K562 (cell line): ENCODE data around the gene CPLANE2. TPM values are rescaled to one million over a fixed set of nuclear protein-coding genes. Genes with fewer than 3 reads are reported as not detected.

Source experiments
- ARNT ChIP-seq, 2 experiments: fragments of 450-650 bp; IDR thresholded peaks; 2 replicates each; pipeline ENCODE4 v1.6.1; 2016; ENCODE audit warnings: mild to moderate bottlenecking in 1 of 2
- FOXK1 ChIP-seq: sonication (generic); formaldehyde crosslinking; IDR thresholded peaks from 2 replicates; pipeline ENCODE4 v1.8.0; 2022; ENCODE audit warnings: missing genetic modification reagents, mild to moderate bottlenecking, borderline replicate concordance
- HDAC2 ChIP-seq: fragments of 450-650 bp; IDR thresholded peaks from 2 replicates; pipeline ENCODE4 v1.6.1; 2016; ENCODE audit warnings: mild to moderate bottlenecking
- NFIC ChIP-seq: fragments of 450-650 bp; IDR thresholded peaks from 2 replicates; pipeline ENCODE4 v1.6.1; 2017; ENCODE audit warnings: mild to moderate bottlenecking, inconsistent platforms
- PCBP1 ChIP-seq: fragments of 200-400 bp; formaldehyde crosslinking; IDR thresholded peaks from 2 replicates; pipeline ENCODE4 v1.6.1; 2018; ENCODE audit warnings: mild to moderate bottlenecking, low read depth, low read length; ENCODE audit not compliant: poor library complexity, severe bottlenecking
- RBBP5 ChIP-seq: fragments of 200-600 bp; sonication (generic); IDR thresholded peaks from 2 replicates; pipeline ENCODE4 v1.6.1; 2012; ENCODE audit warnings: borderline replicate concordance, mild to moderate bottlenecking, low read length, control low read depth, inconsistent platforms; ENCODE audit not compliant: insufficient read depth, poor library complexity, severe bottlenecking
- ZC3H8 ChIP-seq: fragments of 450-650 bp; IDR thresholded peaks from 2 replicates; pipeline ENCODE4 v1.6.1; 2017
- polyA plus RNA-seq, 8 experiments: library from polyadenylated mRNA; depleted of rRNA in 4 of 8; stranded (reverse) in 5 of 8; unstranded in 3 of 8; fragments of >200 nt; fragmentation: Nextera tagmentation in 2 of 8; fragmentation: Illumina TruSeq in 1 of 8; extraction: Ambion mirVana in 2 of 8; extraction: Trizol in 1 of 8; gene quantifications; 2 replicates each; pipeline versions ENCODE4 v1.2.1 to v1.2.3, GENCODE V29; 2011 to 2014; ENCODE audit warnings: inconsistent platforms in 1 of 8, missing spikeins in 1 of 8
- total RNA-seq, 7 experiments: library from RNA; depleted of rRNA in 6 of 7; stranded (reverse); fragments of >200 nt in 6 of 7; fragmentation: Illumina TruSeq in 2 of 7; extraction: Trizol in 2 of 7; gene quantifications; 2 replicates each; pipeline versions ENCODE4 v1.2.1 to v1.2.3, GENCODE V29; 2011 to 2021; ENCODE audit warnings: low replicate concordance in 1 of 7
- TF ChIP-seq, protein P1 (sequence below): fragments of 450-650 bp; IDR thresholded peaks from 2 replicates; pipeline ENCODE4 v1.6.1; 2016; ENCODE audit warnings: mild to moderate bottlenecking, moderate library complexity
- TF ChIP-seq, protein P2 (sequence below): fragments of 250-450 bp; sonication (Bioruptor Pico); IDR thresholded peaks from 2 replicates; pipeline ENCODE4 v1.4.0; 2020; ENCODE audit warnings: mild to moderate bottlenecking, moderate library complexity

CPLANE2 gene
- total and polyA plus RNA-seq, 9 of the 15 experiments (the other 6 are each of a cell fraction or from before 2014, with no cell fraction given) = 0.17 to 20.9 (median 8.1) TPM

DNA sequence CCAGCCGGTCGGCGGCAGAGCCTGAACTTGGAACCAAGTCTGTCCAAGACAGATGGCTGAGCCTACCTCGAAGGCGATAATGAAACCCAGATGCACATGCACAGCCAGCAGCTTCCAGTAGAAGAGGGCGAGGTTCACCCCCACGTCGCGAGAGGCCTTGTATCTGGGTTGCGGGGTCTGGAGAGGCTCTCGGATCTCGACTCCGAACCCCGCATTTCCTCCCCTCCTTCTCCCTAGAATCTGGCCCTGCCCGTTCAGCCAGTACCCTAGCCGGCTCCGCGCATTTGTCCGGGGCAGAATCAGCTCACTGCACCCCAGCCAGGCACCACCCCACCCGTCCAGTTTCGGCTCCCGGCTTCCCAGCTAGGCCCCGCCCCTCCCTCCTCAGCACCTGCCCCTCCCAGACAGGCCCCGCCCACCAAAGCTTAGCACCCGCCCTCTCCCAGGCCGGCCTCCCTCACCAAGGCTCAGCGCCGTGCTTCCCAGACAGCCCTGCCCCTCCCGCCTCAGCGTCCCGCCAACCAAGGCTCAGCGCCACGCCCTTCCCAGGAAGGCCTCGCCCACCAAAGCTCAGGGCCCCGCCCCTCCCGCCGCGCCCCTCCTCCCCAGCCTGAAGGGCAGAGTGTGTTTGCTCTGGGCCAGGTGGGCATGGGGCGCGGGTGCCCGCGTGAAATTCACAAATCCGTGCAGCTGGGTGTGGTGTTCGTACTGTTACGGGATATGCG, 19.8 kb downstream of the CPLANE2 start (continued):
- TF ChIP-seq, protein P1, sequence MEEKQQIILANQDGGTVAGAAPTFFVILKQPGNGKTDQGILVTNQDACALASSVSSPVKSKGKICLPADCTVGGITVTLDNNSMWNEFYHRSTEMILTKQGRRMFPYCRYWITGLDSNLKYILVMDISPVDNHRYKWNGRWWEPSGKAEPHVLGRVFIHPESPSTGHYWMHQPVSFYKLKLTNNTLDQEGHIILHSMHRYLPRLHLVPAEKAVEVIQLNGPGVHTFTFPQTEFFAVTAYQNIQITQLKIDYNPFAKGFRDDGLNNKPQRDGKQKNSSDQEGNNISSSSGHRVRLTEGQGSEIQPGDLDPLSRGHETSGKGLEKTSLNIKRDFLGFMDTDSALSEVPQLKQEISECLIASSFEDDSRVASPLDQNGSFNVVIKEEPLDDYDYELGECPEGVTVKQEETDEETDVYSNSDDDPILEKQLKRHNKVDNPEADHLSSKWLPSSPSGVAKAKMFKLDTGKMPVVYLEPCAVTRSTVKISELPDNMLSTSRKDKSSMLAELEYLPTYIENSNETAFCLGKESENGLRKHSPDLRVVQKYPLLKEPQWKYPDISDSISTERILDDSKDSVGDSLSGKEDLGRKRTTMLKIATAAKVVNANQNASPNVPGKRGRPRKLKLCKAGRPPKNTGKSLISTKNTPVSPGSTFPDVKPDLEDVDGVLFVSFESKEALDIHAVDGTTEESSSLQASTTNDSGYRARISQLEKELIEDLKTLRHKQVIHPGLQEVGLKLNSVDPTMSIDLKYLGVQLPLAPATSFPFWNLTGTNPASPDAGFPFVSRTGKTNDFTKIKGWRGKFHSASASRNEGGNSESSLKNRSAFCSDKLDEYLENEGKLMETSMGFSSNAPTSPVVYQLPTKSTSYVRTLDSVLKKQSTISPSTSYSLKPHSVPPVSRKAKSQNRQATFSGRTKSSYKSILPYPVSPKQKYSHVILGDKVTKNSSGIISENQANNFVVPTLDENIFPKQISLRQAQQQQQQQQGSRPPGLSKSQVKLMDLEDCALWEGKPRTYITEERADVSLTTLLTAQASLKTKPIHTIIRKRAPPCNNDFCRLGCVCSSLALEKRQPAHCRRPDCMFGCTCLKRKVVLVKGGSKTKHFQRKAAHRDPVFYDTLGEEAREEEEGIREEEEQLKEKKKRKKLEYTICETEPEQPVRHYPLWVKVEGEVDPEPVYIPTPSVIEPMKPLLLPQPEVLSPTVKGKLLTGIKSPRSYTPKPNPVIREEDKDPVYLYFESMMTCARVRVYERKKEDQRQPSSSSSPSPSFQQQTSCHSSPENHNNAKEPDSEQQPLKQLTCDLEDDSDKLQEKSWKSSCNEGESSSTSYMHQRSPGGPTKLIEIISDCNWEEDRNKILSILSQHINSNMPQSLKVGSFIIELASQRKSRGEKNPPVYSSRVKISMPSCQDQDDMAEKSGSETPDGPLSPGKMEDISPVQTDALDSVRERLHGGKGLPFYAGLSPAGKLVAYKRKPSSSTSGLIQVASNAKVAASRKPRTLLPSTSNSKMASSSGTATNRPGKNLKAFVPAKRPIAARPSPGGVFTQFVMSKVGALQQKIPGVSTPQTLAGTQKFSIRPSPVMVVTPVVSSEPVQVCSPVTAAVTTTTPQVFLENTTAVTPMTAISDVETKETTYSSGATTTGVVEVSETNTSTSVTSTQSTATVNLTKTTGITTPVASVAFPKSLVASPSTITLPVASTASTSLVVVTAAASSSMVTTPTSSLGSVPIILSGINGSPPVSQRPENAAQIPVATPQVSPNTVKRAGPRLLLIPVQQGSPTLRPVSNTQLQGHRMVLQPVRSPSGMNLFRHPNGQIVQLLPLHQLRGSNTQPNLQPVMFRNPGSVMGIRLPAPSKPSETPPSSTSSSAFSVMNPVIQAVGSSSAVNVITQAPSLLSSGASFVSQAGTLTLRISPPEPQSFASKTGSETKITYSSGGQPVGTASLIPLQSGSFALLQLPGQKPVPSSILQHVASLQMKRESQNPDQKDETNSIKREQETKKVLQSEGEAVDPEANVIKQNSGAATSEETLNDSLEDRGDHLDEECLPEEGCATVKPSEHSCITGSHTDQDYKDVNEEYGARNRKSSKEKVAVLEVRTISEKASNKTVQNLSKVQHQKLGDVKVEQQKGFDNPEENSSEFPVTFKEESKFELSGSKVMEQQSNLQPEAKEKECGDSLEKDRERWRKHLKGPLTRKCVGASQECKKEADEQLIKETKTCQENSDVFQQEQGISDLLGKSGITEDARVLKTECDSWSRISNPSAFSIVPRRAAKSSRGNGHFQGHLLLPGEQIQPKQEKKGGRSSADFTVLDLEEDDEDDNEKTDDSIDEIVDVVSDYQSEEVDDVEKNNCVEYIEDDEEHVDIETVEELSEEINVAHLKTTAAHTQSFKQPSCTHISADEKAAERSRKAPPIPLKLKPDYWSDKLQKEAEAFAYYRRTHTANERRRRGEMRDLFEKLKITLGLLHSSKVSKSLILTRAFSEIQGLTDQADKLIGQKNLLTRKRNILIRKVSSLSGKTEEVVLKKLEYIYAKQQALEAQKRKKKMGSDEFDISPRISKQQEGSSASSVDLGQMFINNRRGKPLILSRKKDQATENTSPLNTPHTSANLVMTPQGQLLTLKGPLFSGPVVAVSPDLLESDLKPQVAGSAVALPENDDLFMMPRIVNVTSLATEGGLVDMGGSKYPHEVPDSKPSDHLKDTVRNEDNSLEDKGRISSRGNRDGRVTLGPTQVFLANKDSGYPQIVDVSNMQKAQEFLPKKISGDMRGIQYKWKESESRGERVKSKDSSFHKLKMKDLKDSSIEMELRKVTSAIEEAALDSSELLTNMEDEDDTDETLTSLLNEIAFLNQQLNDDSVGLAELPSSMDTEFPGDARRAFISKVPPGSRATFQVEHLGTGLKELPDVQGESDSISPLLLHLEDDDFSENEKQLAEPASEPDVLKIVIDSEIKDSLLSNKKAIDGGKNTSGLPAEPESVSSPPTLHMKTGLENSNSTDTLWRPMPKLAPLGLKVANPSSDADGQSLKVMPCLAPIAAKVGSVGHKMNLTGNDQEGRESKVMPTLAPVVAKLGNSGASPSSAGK = peak; percentile 94
- peak; percentile 39 for TF ChIP-seq PCBP1
- TF ChIP-seq HDAC2 = peak; percentile 41; the same call in 1 of the 2 replicates
- TF ChIP-seq FOXK1 (CRISPR knock-in tag) = no peak
- peak; percentile 73 for TF ChIP-seq NFIC
- 0 out of 2 replicates have a peak, but pooled peaks have one; percentile 52 for TF ChIP-seq ZC3H8
- peak; percentile 30 for TF ChIP-seq RBBP5
- TF ChIP-seq, protein P2, sequence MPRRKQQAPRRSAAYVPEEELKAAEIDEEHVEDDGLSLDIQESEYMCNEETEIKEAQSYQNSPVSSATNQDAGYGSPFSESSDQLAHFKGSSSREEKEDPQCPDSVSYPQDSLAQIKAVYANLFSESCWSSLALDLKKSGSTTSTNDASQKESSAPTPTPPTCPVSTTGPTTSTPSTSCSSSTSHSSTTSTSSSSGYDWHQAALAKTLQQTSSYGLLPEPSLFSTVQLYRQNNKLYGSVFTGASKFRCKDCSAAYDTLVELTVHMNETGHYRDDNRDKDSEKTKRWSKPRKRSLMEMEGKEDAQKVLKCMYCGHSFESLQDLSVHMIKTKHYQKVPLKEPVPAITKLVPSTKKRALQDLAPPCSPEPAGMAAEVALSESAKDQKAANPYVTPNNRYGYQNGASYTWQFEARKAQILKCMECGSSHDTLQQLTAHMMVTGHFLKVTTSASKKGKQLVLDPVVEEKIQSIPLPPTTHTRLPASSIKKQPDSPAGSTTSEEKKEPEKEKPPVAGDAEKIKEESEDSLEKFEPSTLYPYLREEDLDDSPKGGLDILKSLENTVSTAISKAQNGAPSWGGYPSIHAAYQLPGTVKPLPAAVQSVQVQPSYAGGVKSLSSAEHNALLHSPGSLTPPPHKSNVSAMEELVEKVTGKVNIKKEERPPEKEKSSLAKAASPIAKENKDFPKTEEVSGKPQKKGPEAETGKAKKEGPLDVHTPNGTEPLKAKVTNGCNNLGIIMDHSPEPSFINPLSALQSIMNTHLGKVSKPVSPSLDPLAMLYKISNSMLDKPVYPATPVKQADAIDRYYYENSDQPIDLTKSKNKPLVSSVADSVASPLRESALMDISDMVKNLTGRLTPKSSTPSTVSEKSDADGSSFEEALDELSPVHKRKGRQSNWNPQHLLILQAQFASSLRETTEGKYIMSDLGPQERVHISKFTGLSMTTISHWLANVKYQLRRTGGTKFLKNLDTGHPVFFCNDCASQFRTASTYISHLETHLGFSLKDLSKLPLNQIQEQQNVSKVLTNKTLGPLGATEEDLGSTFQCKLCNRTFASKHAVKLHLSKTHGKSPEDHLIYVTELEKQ (CRISPR knock-in tag) = no peak
- 0 out of 4 replicates have a peak, but pooled peaks of 1 of the 2 experiments have one; percentile 56 for TF ChIP-seq ARNT (IDR thresholded peaks at IDR 0.05)
